Chondrocyte (in vitro differentiated cells): ENCODE measurements around the gene MGAT4C. TPM values are rescaled to one million over a fixed set of nuclear protein-coding genes. Genes with fewer than 3 reads are reported as not detected.
"Not testable (repeated sequence)": the region's sequence is repeated elsewhere in the genome, so short reads cannot be mapped to it uniquely, and the experiment has no call there.

ENCODE experiments used
- DNase-seq: peaks from one replicate; pipeline ENCODE4 v3.0.0; 2021; ENCODE audit warnings: mixed read lengths, low spot score
- H3K27ac Mint-ChIP-seq: one replicate; pipeline ENCODE4 v1.8.0; 2021; ENCODE audit warnings: mild to moderate bottlenecking, moderate library complexity, mixed read lengths; ENCODE audit not compliant: unreplicated experiment
- H3K27me3 Mint-ChIP-seq: 2 replicates; pipeline ENCODE4 v1.8.0; 2021; ENCODE audit warnings: low read depth, mixed read lengths
- H3K36me3 Mint-ChIP-seq: 2 replicates; pipeline ENCODE4 v1.8.0; 2021; ENCODE audit warnings: low read depth, mixed read lengths
- H3K4me1 Mint-ChIP-seq: 2 replicates; pipeline ENCODE4 v1.8.0; 2021; ENCODE audit warnings: low read depth, mild to moderate bottlenecking, mixed read lengths
- H3K4me3 Mint-ChIP-seq: one replicate; pipeline ENCODE4 v1.8.0; 2021; ENCODE audit warnings: mild to moderate bottlenecking, moderate library complexity, mixed read lengths; ENCODE audit not compliant: unreplicated experiment
- H3K9me3 Mint-ChIP-seq: 2 replicates; pipeline ENCODE4 v1.8.0; 2021; ENCODE audit warnings: low read depth, mixed read lengths
- CTCF ChIP-seq: fragments of 200-600 bp; sonication (generic); IDR thresholded peaks from 2 replicates; pipeline ENCODE4 v1.5.0; 2021; ENCODE audit warnings: antibody characterized with exemption, mild to moderate bottlenecking, moderate library complexity
- long read RNA-seq: library from polyadenylated mRNA; stranded (forward); transcript quantifications from one replicate; pipeline ENCODE4 v2.0.0, GENCODE V29; 2021
- total RNA-seq: library from RNA; stranded (reverse); gene quantifications from 3 replicates; pipeline ENCODE4 v1.2.1, GENCODE V29; 2021

The MGAT4C gene
- total RNA-seq = 0.02 to 0.30 TPM (median 0.26 TPM) in 3 replicates
- long read RNA-seq, full-length matches to known transcripts = 1 of 3 reads
- long read RNA-seq, partial matches to known transcripts = 0 of 3 reads
- long read RNA-seq, other reads (novel, unspliced or antisense) = 2 of 3 reads

- Mint-ChIP-seq H3K9me3 (no peaks in the 10 kb centered on the region), H3K4me1 (no peaks in the 10 kb centered on the region), H3K4me3 (no peak within 1 kb of the TSS), H3K27me3 (peaks cover 4% of the 10 kb centered on the region), H3K27ac (no peak within 1 kb of the TSS), H3K36me3 (no peaks in the 10 kb centered on the region)
- no peak for TF ChIP-seq CTCF
- DNase-seq = no peak
Observed at GRCh38 chr12:86256163-86256562, at the start of gene MGAT4C. Gene MGAT4C (minus strand): TSS chr12:86256391.

DNA sequence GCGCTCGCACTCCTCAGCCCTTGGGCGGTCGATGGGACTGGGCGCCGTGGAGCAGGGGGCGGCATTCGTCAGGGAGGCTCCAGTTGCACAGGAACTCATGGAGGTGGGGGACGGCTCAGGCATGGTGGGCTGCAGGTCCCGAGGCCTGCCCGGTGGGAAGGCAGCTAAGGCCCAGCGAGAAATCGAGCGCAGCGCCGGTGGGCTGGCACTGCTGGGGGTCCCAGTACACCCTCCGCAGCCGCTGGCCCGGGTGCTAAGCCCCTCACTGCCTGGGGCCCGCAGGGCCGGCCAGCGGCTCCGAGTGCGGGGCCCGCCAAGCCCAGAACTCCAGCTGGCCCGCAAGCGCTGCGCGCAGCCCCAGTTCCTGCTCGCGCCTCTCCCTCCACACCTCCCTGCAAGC, 40.2 kb upstream of the MGAT4C start:
- not testable (repeated sequence) for H3K36me3 Mint-ChIP-seq, H3K27ac Mint-ChIP-seq, H3K9me3 Mint-ChIP-seq, H3K4me1 Mint-ChIP-seq, H3K27me3 Mint-ChIP-seq, H3K4me3 Mint-ChIP-seq
- DNase-seq = peak; percentile 62

GRCh38 chr12:86293682-86294240, 37.6 kb upstream of the MGAT4C start:
- no peak overlapping the region for H3K4me3 Mint-ChIP-seq

DNA sequence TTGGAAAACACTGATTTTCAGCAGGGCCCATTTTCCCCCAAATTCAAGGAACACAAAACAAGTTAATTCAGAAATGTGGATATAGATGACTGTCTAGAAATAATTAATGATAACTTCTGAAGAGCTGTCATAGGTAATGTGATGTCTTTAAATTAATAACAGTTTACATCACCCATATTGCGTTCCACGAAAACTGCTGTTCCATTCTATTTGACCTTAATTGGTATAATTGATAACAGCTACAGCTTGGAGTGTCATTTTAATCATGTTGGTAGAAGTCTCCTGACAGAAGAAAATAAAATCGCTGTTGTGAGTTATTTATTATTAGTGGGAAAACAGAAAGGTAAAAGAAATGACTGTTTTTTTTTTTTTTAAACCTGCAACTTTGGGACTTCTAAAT, 36.3 kb upstream of the MGAT4C start:
- DNase-seq = no peak
- H3K36me3 Mint-ChIP-seq = no peaks in the 10 kb centered on the region
- H3K27me3 Mint-ChIP-seq = no peaks in the 10 kb centered on the region
- no peak overlapping the region for H3K4me3 Mint-ChIP-seq
- no peaks in the 10 kb centered on the region for H3K4me1 Mint-ChIP-seq
- H3K27ac Mint-ChIP-seq = no peak overlapping the region
- no peak for TF ChIP-seq CTCF
- H3K9me3 Mint-ChIP-seq = peaks cover 6% of the 10 kb centered on the region

More at GRCh38 chr12:86293682-86294240, 37.6 kb upstream of the MGAT4C start:
- Mint-ChIP-seq H3K4me1 (no peaks in the 10 kb centered on the region), H3K27me3 (no peaks in the 10 kb centered on the region), H3K27ac (no peak overlapping the region), H3K36me3 (no peaks in the 10 kb centered on the region), H3K9me3 (peaks cover 5% of the 10 kb centered on the region)
- DNase-seq = no peak
- TF ChIP-seq CTCF = no peak

- TF ChIP-seq CTCF = no peak
- Mint-ChIP-seq H3K27me3 (no peaks in the 10 kb centered on the region), H3K9me3 (peaks cover 6% of the 10 kb centered on the region), H3K27ac (no peak overlapping the region), H3K4me3 (no peak overlapping the region), H3K36me3 (no peaks in the 10 kb centered on the region), H3K4me1 (no peaks in the 10 kb centered on the region)
- DNase-seq = no peak
Observed at GRCh38 chr12:86290615-86291014, 34.4 kb upstream of the MGAT4C start.

GRCh38 chr12:86286119-86286518, 29.9 kb upstream of the MGAT4C start:
- no peak for TF ChIP-seq CTCF
- Mint-ChIP-seq H3K4me3 (no peak overlapping the region), H3K27me3 (no peaks in the 10 kb centered on the region), H3K36me3 (no peaks in the 10 kb centered on the region), H3K4me1 (no peaks in the 10 kb centered on the region), H3K27ac (no peak overlapping the region), H3K9me3 (peaks cover 6% of the 10 kb centered on the region)
- DNase-seq = no peak
